GM19372 (cell line): ENCODE data around the gene CYP46A1.

Source experiments
- ATAC-seq: cut with Tn5 transposase; IDR thresholded peaks from one replicate; pipeline ENCODE4 v1.9.1; 2021; ENCODE audit warnings: mild to moderate bottlenecking, low read depth, moderate library complexity; ENCODE audit not compliant: unreplicated experiment

The CYP46A1 gene

DNA sequence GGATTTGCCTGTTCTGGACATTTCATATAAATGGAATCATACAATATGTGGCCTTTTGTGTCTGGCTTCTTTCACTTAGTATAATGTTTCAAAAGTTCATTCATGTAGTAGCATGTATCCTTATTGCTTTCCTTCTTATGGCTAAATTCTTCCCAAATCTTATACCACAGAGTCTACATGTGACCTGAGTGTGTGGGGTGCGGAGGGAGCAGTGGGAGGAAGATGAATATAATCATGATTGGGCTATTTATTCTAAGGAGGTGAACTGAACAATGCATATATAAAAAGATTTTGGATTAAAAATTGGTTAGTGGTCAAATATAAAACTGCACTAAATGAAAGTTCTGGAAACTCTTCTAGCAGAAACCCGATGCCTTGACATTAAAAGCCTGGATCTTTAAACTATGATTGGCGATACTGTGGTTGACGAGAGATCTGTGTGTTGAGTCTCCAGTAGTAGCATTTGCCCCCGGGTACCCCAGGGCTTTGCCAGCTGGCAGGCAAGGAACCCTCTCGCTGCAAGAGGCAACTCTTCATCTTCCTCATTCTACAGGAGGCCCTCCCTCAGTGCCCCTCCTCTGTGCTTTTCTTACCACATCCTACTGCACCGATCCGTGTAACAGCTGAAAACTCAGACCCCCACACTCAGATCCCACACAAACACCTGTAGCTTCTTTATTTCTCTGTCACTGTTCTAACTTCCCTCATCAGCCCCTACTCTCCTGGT, 2.6 kb downstream of the CYP46A1 start:
- no peak for ATAC-seq

DNA sequence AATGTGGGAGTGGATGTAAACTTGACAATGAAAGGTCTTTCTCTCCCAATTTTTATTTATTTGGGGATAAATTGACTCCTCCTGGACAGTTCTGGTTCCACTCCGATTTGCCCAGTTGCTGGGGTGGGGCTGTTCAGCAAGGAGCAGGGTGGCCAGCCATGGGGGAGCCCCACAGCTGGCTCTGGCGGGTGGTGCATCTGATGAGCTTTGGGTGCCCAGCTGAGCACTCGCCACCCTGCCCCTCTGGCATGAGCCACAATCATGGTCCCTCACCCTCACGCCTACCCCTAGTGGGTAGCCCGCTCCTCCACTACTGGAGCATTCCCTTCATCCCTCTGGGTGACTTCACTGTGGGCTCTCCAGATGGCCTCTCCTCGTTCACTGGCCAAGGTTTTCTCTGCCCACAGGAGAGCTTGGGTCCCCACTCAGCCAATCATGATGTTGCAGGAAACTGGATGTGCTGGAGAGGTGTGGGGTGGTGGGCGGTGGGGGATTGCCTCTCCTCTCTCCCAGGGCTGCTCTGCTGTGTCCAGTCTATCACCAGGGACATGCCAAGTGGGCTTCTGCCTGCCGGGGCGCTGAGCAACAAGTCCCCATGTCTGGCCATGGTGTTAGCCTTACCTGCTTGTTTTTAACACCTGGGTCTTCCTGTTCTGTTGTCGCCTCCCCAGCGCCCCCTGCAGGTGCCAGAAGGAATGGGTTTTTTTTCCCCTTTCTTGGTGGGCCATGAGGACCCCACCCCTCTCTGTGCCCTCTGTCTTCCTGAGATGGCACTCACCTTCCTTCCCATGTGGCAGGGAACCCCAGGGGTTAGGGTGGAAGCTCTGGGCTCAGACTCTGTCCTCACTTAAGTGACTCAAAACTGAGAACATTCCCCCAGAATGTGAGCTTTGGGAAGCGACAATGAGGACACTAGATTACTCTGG, 3.4 kb downstream of the CYP46A1 start:
- ATAC-seq, result no peak

DNA sequence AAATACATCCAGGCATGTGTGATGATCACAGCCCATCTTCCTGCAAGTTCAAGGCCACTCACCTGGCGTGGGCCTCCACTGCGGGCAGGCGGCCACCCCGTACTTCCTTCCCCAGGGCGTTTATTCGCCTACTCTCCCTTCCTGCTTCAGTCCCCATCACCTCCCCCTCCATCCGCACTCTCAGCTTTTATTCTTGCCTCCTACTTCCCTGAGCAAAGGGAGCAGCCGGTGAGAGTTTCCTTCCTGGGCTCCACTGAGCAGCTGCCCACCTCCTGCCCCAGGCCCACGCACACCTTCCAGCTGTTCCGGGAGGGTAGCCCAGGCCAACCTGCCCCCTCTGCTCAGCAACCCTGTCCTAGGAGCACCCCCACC, 4.1 kb downstream of the CYP46A1 start:
- no peak for ATAC-seq

DNA sequence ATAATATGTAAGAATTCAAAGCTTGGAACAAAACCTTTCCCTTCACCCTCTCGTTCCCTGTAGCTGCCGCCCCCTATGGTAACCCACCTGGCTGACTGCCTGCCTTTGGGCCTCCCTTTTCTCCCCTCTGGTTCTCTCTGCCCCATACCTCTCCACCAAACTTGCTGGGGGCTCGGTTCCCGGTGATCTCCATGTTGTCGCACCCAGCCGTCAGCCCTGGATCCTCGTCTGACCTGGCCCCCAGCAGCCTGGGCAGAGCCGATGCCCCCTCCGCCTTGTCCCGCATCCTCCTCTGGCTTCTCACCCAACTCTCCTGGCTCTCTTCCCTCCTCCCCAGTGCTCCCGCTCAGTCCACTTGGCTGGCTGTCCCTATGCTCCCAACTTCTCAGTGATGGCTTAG, 4.5 kb downstream of the CYP46A1 start:
- no peak for ATAC-seq

DNA sequence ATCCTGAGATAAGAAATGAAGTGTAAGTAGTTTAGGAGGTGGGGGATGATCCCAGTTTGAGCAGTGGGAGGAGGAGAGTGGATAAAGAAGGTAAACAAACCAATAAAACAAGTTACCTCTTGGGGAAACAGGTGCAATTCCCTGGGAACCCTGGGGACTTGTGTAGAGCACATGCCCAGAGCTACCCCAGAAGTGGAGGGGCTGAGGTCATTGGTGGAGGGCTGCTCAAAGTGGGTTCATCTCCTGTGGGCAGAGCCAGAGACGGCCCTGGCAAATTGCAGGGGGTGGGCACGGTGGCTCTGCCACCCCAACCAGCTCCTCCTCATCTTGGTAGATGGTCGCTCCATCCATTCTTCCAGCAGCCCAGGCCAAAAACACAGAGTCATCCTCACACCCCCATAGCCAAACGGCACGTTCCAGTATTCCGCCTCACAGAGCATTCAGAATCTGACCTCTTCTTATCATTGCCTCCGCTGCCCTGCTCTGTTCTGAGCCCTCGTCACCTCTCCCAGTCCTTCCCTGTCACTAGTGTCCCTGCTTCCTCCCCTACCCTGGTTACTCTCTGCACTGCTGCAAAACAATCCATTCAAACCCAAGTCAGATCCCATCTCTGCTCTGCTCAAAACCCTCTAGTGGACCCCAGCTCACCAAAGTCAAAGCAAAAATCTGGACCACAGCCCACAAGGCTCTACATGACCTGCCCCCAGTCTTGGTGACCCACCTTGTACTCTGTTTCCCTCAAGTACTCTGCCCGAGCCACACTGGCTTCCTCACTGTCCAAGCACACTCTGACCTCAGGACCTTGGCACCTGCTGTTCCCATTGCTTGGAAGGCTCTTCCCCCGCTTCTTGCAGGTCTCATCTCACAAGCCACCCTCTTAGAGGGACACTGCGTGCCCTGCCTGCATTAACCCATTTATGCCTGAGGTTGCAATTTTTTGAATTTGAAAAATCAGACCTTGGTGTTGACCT, 5.5 kb downstream of the CYP46A1 start:
- ATAC-seq, result no peak

DNA sequence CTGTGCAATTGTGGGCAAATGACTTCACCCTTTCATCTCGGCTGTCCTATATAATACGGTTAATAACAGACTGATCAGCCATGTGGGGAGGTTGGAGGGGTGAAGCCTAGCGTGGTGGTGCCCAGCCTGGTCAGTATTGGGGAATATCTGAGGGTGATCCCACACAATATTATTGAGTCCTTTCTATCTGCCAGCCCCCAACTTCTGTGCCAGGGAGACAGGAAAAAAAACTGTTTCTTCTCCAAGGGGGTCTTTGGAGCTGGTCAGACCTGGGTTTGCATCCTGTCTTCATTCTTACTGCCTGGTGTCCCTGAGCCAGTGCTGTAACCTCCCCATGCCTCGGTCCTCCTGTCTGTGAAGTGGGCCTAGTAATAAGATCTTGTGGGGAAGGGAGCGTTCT, 6.5 kb downstream of the CYP46A1 start:
- no peak for ATAC-seq

DNA sequence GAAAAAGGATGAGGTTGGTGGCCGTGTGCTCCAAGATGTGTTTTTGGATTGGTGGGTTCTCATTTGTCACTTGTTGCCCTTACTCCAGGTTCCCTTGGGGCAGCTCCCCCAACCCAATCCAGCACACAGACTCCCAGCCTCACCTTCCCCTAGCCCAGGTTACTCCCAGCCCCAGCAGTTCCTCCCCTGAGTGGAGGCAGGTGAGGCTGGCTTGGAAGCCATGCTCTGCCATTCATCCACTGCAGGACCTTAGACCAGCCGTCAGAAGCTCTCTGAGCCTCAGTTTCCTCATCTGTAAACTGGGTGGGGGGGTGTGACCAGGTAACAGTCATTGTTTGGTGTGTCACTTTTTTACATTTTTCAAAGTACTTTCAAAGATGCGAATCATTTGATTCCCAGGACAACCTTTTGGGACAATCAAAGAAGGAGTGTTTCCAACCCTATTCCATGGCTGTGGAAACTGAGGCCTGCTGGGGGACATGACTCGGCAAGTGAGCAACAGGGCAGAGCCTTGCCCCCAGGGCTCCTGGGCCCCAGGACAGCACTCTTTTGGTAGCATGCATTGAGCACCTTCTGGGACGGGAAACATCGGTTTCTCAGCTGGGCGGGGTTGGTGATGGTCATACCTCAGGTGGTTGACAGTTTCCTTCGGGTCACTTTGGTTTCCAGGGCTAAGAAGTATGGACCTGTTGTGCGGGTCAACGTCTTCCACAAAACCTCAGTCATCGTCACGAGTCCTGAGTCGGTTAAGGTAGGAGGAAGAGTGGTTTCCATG, 7.2 kb downstream of the CYP46A1 start:
- no peak for ATAC-seq

DNA sequence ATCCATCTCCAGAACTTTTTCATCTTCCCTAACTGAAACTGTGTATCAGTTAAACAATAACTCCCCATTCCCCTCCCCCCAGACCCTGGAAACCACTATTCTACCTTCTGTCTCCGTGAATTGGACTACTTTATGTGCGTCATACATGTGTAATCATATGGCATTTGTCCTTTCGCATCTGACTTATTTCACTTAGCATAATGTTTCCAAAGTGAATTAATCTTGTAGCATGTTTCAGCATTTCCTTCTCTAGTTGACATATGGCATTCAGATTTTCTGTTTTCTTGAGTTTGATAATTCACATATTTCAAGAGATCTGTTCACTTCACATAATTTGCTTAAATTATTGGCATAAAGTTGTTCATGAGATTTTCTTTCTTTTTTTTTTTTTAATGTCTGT, 9.8 kb downstream of the CYP46A1 start:
- no peak for ATAC-seq

DNA sequence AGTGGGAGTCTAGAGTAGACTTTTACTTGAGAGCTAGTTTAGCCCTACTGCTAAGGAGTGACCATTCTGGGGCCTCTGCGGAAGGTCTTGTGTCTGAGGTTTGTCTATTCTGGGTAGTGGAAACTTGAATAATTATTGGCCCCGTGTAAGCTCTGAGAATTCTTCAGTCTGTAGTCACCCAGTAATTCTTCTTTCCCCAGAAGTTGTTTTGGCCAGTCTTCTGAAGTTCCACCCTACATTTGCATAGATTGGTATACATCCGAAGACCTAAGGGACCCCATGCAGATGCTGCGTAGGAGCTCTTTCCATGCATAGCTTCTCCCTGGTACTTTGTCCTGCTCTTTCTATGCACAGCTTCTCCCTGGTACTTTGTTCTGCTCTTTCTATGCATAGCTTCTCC, 12.8 kb downstream of the CYP46A1 start:
- ATAC-seq, result no peak

DNA sequence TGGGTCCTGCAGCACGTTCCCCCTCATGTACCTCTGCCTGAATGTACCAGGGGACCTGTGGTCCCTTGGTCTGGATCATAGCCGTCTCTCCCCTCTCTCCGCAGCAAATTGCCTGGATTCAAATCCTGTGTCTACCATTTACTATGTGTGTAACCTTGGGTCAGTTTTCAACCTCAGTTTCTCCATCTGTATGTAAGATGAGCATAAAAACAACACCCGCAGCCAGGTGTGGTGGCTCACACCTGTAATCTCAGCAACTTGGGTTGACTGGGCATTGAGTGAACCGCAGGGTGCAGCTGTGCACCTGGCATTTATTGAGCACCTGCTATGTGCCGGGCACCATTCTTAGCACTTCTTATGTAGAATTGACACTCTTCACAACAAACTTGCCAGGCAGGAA, 14.1 kb downstream of the CYP46A1 start:
- ATAC-seq, result no peak

DNA sequence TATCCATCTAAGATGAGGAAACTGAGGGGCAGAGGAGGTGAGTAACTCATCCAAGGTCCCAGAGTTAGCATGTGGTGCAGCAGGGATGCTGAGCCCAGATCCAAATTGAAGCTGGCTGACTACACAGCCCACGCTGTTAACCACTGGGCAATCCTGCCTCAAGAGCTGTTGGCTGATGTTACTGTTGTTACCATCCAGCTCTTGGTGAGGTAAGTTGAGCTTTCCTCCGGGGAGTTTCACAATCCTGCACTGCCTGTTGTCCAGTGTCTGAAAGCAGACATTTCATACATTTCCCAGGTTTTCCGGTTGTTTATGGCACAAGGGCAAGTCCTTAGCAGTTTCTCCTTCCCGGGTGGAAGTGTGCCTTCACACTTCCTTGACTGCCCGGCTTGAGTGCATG, 14.5 kb downstream of the CYP46A1 start:
- no peak for ATAC-seq

DNA sequence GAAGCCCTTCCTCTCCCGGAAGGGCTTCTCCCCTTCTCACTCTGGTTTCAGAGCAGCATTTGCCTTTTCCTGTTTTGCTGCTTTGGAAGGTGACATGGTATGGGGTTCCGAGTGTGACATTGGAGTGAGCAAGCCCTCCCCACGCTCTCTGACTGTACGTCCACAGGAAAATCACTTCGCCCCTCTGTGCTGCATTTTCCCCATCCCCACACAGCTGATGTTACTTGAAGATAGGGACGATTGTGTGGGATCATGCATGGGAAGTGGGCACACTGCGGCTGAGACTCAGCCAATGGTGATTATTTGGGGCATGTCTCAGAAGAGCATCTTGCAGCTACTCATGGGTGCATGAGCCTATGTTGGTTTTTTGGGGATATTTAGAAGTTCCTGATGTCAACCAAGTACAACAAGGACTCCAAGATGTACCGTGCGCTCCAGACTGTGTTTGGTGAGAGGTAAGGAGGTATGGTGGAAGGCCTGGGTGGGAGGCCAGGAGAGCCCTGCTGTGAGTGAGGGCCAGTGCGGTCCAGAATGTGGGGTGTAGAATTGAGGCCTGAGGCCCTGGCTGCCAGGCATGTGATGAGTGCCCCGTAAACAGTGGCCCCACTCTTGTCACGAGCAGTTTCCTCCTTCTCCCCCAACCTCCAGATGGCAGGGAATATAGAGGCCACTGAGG, 15.1 kb downstream of the CYP46A1 start:
- no peak for ATAC-seq

DNA sequence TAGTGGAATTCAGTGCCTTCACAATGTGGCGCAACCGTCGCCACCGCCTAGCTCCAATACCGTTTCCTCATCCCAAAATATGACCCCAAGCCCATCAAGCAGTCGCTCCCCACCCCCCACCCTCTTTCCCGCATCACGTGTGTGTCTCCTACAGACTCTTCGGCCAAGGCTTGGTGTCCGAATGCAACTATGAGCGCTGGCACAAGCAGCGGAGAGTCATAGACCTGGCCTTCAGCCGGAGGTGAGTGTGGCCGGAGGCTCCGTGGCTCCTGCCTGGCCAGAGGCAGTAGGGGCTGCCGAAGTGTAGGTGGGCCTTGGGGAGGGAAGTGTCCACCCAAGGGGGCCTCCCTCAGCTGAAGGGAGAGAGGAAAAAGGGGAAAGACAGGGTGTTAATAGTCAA, 15.8 kb downstream of the CYP46A1 start:
- ATAC-seq, result no peak

DNA sequence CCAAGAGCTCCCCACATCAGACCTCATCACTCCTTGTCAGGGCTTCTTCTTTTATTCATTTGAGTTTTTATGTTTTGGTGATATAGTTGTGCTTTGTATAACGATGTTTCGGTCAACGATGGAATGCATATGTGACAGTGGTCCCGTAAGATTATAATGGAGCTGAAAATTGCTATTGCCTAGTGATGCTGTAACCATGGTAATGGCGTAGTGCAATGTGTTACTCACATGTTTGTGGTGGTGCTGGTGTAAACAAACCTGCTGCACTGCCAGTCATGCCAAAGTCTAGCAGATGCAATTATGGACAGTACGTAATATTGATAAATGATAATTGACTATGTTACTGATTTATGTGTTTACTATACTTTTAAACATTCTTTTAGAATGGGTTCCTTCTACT, 16.3 kb downstream of the CYP46A1 start:
- ATAC-seq, result no peak

DNA sequence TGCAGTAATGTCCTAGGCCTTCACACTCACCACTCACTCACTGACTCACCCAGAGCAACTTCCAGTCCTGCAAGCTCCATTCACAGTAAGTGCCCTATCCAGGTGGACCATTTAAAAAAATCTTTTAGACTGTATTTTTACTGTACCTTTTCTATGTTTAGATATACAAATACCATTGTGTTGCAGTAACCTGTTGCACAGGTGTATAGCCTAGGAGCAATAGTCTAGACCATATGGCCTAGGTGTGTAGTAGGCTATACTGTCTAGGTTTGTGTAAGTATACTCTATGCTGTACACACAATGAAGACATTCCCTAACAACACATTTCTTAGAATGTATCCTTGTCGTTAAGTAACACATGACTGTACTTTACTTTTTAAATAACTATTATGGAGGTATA, 17.2 kb downstream of the CYP46A1 start:
- no peak for ATAC-seq

DNA sequence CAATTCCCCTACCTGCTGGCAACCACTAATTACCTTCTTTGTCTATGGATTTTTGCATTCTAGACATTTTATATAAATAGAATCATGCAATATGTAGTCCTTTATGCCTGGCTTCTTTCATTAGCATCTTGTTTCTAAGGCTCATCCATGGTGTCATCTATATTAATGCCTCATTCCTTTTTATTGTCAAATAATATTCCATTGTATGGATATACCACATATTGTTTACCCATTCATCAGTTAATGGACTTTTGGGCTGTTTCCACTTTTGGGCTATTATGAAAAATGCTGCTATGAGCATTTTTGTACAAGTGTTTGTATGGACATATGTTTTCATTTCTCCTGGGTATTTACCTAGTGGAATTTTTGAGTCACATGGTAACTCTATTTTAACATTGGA, 18.0 kb downstream of the CYP46A1 start:
- no peak for ATAC-seq

DNA sequence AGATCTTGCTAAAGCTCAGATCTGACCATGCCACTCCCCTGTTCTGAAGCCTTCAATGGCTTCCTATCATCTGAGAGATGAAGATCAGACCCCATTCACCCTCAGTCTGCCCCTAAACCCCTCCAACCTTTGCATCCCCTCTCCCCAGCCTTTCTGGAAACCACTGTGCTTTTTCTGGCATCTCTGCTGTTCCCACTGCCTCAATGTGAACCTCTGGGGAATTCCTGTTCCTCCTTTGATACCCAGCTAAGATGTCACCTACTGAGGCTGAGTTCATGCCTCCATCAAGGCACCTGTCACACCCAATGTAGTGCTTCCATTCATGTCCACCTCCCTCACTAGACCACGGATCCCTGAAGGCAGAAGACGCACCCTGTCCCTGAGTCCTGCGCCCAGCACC, 19.3 kb downstream of the CYP46A1 start:
- ATAC-seq, result no peak

DNA sequence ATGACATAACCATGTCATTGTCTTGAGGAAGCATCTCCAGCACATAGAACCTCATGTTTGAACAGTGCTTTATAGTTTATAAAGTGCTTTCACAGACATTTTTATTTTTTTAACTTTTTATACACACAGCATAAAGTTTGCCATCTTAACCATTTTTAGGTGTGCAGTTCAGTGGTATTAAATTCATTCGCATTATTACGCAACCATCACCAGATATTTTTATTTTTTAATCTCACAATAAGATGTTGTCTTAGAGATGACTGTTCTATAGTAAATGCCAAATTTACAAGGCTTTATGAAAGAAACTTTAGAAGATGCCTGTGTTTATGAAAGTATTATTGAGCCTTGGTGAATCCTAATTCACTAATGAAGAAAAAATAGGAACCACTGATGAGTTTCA, 19.9 kb downstream of the CYP46A1 start:
- ATAC-seq, result no peak

DNA sequence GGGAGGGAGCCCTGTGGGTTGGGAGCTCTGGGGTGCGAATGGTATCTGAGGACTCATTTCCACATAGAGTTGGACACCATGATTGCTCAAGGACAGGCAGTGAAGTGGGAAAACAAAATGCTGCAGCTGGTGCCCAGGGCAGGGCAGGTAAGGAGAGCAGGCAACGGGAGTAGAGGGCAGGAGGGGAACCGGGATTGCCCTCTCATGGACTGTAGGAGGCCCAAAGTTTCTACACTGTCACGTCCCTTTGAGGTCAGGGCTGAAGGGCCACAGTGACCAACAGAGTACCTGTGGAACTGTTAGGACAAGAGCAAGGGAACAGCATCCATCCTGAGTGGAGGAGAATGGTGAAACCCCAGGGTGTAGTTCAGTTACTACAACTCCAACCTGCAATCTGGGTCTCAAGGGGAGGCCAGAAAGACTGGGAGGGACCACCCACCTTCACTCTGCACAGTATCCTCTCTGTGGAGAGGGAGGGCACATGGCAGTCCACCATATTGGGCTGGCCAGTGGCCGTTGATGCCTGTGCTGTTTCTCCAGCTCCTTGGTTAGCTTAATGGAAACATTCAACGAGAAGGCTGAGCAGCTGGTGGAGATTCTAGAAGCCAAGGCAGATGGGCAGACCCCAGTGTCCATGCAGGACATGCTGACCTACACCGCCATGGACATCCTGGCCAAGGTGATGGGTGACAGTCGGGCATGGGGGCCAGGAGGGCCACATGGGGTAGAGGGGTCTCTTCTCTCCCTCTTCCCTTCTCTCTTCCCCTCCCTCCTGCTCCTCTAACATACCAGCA, 22.2 kb downstream of the CYP46A1 start:
- no peak for ATAC-seq
